Measurements from ENCODE around the gene SOD2. TPM values are rescaled to one million over a fixed set of nuclear protein-coding genes. Genes with fewer than 3 reads are reported as not detected.
A peak's percentile ranks its signal among the peaks of the same experiment; 100 is the strongest.

SOD2 gene
- total and polyA plus RNA-seq, 9 of the 15 experiments (the other 6 are each of a cell fraction or from before 2014, with no cell fraction given), result 39.8 to 140 (median 95.8) TPM

- TF ChIP-seq USF1 (CRISPR knock-in tag; IDR thresholded peaks at IDR 0.05), result 0 out of 2 replicates have a peak, but pooled peaks have one; percentile 18
- TF ChIP-seq NONO (IDR thresholded peaks at IDR 0.05; ENCODE audit: low read depth in 2 of 2, low read length in 1 of 2), result peak; percentile 90 to 100; a peak in 3 of 4 replicates
- peak; percentile 76 for TF ChIP-seq HNRNPL (IDR thresholded peaks at IDR 0.05; ENCODE audit: low read depth, low read length)
- TF ChIP-seq ZSCAN32 (CRISPR knock-in tag; IDR thresholded peaks at IDR 0.05), result no peak
- no peak for TF ChIP-seq KHSRP (IDR thresholded peaks at IDR 0.05)
- no peak for TF ChIP-seq KLF10 (CRISPR knock-in tag; IDR thresholded peaks at IDR 0.05)
- peak; percentile 21; the same call in 1 of the 2 replicates for TF ChIP-seq MAFF (IDR thresholded peaks at IDR 0.05; ENCODE audit: low read length)
- TF ChIP-seq RNF219 (CRISPR knock-in tag; IDR thresholded peaks at IDR 0.05), result no peak
- peak; percentile 59; the same call in 1 of the 2 replicates for TF ChIP-seq TRIM28 (IDR thresholded peaks at IDR 0.05)
- no peak for TF ChIP-seq ZNF280B (CRISPR knock-in tag; IDR thresholded peaks at IDR 0.05)
- TF ChIP-seq JUND (IDR thresholded peaks at IDR 0.05; ENCODE audit: borderline replicate concordance, low read depth, low read length), result peak; percentile 96
- no peak for TF ChIP-seq JUND (tag; IDR thresholded peaks at IDR 0.05; ENCODE audit: borderline replicate concordance, low read depth, low read length)
- TF ChIP-seq ELK3 (CRISPR knock-in tag; IDR thresholded peaks at IDR 0.05), result no peak
- peak; percentile 30 for TF ChIP-seq HCFC1 (IDR thresholded peaks at IDR 0.05; ENCODE audit: low read depth, low read length)
- no peak for TF ChIP-seq MTA1 (IDR thresholded peaks at IDR 0.05; ENCODE audit: borderline replicate concordance)
- TF ChIP-seq SAFB2 (IDR thresholded peaks at IDR 0.05; ENCODE audit: borderline replicate concordance, low read depth, low read length, severe bottlenecking), result no peak
- no peak for TF ChIP-seq RHOXF2B (CRISPR knock-in tag; conservative IDR thresholded peaks at IDR 0.05)
- TF ChIP-seq KLF1 (tag; IDR thresholded peaks at IDR 0.05), result no peak
These were observed at the start of gene SOD2 (continued) for GRCh38 chr6:159693128-159693893.
